IMR-90 (cell line): ENCODE measurements around the gene PNPLA1. TPM values are rescaled to one million over a fixed set of nuclear protein-coding genes. Genes with fewer than 3 reads are reported as not detected.
A peak's percentile ranks its signal among the peaks of the same experiment; 100 is the strongest.

Experiments
- ATAC-seq: fragments of 200-7000 bp; cut with Tn5 transposase; 2 replicates; pipeline ENCODE4 v1.9.1; 2020; ENCODE audit warnings: low read depth, mild to moderate bottlenecking, moderate library complexity
- BruUV-seq: library from RNA; stranded (reverse); fragments of 400-500 nt; replicated peaks from 2 replicates; lab custom pipeline; 2021; lab: Mats Ljungman, UMichigan
- CTCF ChIA-PET: fragments of 300-600 bp; formaldehyde crosslinking; extraction: SDS; loops from one replicate; lab custom pipeline; 2021; ENCODE audit warnings: antibody characterized with exemption; lab: Yijun Ruan, JAX
- POLR2A ChIA-PET: fragments of 300-600 bp; sonication (Branson Sonifier 250); formaldehyde crosslinking; loops from one replicate; lab custom pipeline; 2022; ENCODE audit warnings: antibody characterized with exemption; ENCODE audit not compliant: unreplicated experiment; lab: Charles Lee
- DNase-seq: peaks from one replicate; pipeline ENCODE4 v3.0.0; 2013
- H2AFZ ChIP-seq: replicated peaks from 2 replicates; pipeline ENCODE3; 2013; ENCODE audit warnings: low read length, mild to moderate bottlenecking; ENCODE audit not compliant: poor library complexity
- H2AK5ac ChIP-seq: 2 replicates; pipeline ENCODE4 v1.6.1; 2013; ENCODE audit warnings: low read depth, low read length, inconsistent platforms
- H2AK9ac ChIP-seq: replicated peaks from 2 replicates; pipeline ENCODE3; 2013; ENCODE audit warnings: mild to moderate bottlenecking, low read depth, low read length, moderate library complexity; ENCODE audit not compliant: poor library complexity
- H2BK120ac ChIP-seq: 2 replicates; pipeline ENCODE4 v1.6.1; 2013; ENCODE audit warnings: low read depth, low read length, inconsistent platforms
- H2BK15ac ChIP-seq: 3 replicates; pipeline ENCODE4 v1.6.1; 2013; ENCODE audit warnings: low read depth, low read length, inconsistent platforms
- H2BK20ac ChIP-seq: 2 replicates; pipeline ENCODE4 v1.6.1; 2013; ENCODE audit warnings: low read depth, mild to moderate bottlenecking, inconsistent platforms, low read length, moderate library complexity
- H2BK5ac ChIP-seq: 2 replicates; pipeline ENCODE4 v1.6.1; 2013; ENCODE audit warnings: mild to moderate bottlenecking, low read depth, low read length, inconsistent platforms; ENCODE audit not compliant: poor library complexity, severe bottlenecking
- H3K14ac ChIP-seq: replicated peaks from 2 replicates; pipeline ENCODE4 v1.6.1; 2013; ENCODE audit warnings: low read depth, low read length, inconsistent platforms
- H3K18ac ChIP-seq: 2 replicates; pipeline ENCODE4 v1.6.1; 2013; ENCODE audit warnings: low read depth, low read length, control low read depth
- H3K23ac ChIP-seq: 2 replicates; pipeline ENCODE4 v1.6.1; 2013; ENCODE audit warnings: low read depth, low read length, inconsistent platforms
- H3K27ac ChIP-seq: 2 replicates; pipeline ENCODE4 v1.5.1; 2013; ENCODE audit warnings: mild to moderate bottlenecking, control low read depth, low read length; ENCODE audit not compliant: insufficient read depth
- H3K27me3 ChIP-seq: 2 replicates; pipeline ENCODE4 v1.6.1; 2013; ENCODE audit warnings: low read length; ENCODE audit not compliant: control insufficient read depth, insufficient read depth
- H3K36me3 ChIP-seq: 2 replicates; pipeline ENCODE4 v1.6.1; 2013; ENCODE audit warnings: low read length, mixed read lengths; ENCODE audit not compliant: control insufficient read depth, insufficient read depth
- H3K4ac ChIP-seq: 2 replicates; pipeline ENCODE4 v1.6.1; 2013; ENCODE audit warnings: low read depth, low read length, inconsistent platforms
- H3K4me1 ChIP-seq: 2 replicates; pipeline ENCODE4 v1.6.1; 2013; ENCODE audit warnings: low read length, mixed read lengths; ENCODE audit not compliant: control insufficient read depth, insufficient read depth
- H3K4me2 ChIP-seq: 2 replicates; pipeline ENCODE4 v1.6.1; 2013; ENCODE audit warnings: low read depth, mild to moderate bottlenecking, control low read depth, low read length, moderate library complexity
- H3K4me3 ChIP-seq: 2 replicates; pipeline ENCODE4 v1.5.1; 2013; ENCODE audit warnings: low read depth, mild to moderate bottlenecking, control low read depth, low read length, moderate library complexity; ENCODE audit not compliant: insufficient read depth
- H3K56ac ChIP-seq: 2 replicates; pipeline ENCODE4 v1.6.1; 2013; ENCODE audit warnings: low read length, inconsistent platforms; ENCODE audit not compliant: insufficient read depth; ENCODE audit errors: extremely low read depth
- H3K79me1 ChIP-seq, 2 experiments: 2 replicates each; pipeline ENCODE4 v1.6.1; 2013; ENCODE audit warnings: low read length in 2 of 2, inconsistent platforms in 1 of 2, low read depth in 1 of 2
- H3K9ac ChIP-seq: 2 replicates; pipeline ENCODE4 v1.6.1; 2013; ENCODE audit warnings: low read depth, low read length, control low read depth
- H3K9me1 ChIP-seq: 2 replicates; pipeline ENCODE4 v1.6.1; 2013; ENCODE audit warnings: low read length, inconsistent platforms; ENCODE audit not compliant: insufficient read depth
- H3K9me3 ChIP-seq: 2 replicates; pipeline ENCODE4 v1.6.1; 2013; ENCODE audit warnings: low read length; ENCODE audit not compliant: control insufficient read depth, insufficient read depth
- H4K20me1 ChIP-seq: 2 replicates; pipeline ENCODE4 v1.6.1; 2013; ENCODE audit warnings: low read length, inconsistent platforms; ENCODE audit not compliant: insufficient read depth
- H4K5ac ChIP-seq: 2 replicates; pipeline ENCODE4 v1.6.1; 2013; ENCODE audit warnings: mild to moderate bottlenecking, low read depth, low read length, control low read depth
- H4K8ac ChIP-seq, 2 experiments: 2 replicates each; pipeline ENCODE4 v1.6.1; 2013; ENCODE audit warnings: low read depth in 2 of 2, low read length in 2 of 2, control low read depth in 1 of 2, inconsistent platforms in 1 of 2
- H4K91ac ChIP-seq: 2 replicates; pipeline ENCODE4 v1.6.1; 2013; ENCODE audit warnings: low read depth, low read length, inconsistent platforms; ENCODE audit not compliant: insufficient read depth
- BHLHE40 ChIP-seq: fragments of 150-350 bp; IDR thresholded peaks from 2 replicates; pipeline ENCODE4 v1.6.1; 2016; ENCODE audit warnings: mild to moderate bottlenecking, low read depth, low read length
- CEBPB ChIP-seq: IDR thresholded peaks from 2 replicates; pipeline ENCODE4 v1.6.1; 2012; ENCODE audit warnings: low read depth, low read length, improper control_type of control experiment
- FOS ChIP-seq: fragments of 150-350 bp; IDR thresholded peaks from 2 replicates; pipeline ENCODE4 v1.6.1; 2016; ENCODE audit warnings: low read depth, low read length
- MAZ ChIP-seq: IDR thresholded peaks from 2 replicates; pipeline ENCODE4 v1.6.1; 2012; ENCODE audit warnings: low read depth, mild to moderate bottlenecking, low read length, improper control_type of control experiment, moderate library complexity, borderline replicate concordance
- MXI1 ChIP-seq: IDR thresholded peaks from 2 replicates; pipeline ENCODE4 v1.6.1; 2012; ENCODE audit warnings: low read depth, mild to moderate bottlenecking, low read length, moderate library complexity, borderline replicate concordance
- NFE2L2 ChIP-seq: fragments of 150-350 bp; IDR thresholded peaks from 2 replicates; pipeline ENCODE4 v1.6.1; 2016; ENCODE audit warnings: low read depth, mild to moderate bottlenecking, low read length
- RAD21 ChIP-seq: IDR thresholded peaks from 2 replicates; pipeline ENCODE4 v1.6.1; 2012; ENCODE audit warnings: low read length, improper control_type of control experiment
- RFX5 ChIP-seq: IDR thresholded peaks from 2 replicates; pipeline ENCODE4 v1.8.0; 2012; ENCODE audit warnings: low read depth, mild to moderate bottlenecking, low read length, moderate library complexity
- SMC3 ChIP-seq: fragments of 150-350 bp; IDR thresholded peaks from 2 replicates; pipeline ENCODE4 v1.6.1; 2016; ENCODE audit warnings: low read depth, mild to moderate bottlenecking, antibody characterized with exemption, low read length, moderate library complexity
- WGBS, 2 experiments: methylation state at CpG; one replicate each; pipeline versions ENCODE4 v1.1.5 to v1.1.7; 2013; ENCODE audit warnings: missing lambda C conversion rate in 2 of 2; ENCODE audit not compliant: insufficient read length in 1 of 2; ENCODE audit errors: extremely low coverage in 2 of 2; 5-methylcytosine and 5-hydroxymethylcytosine counted together
- dilution Hi-C: fragments of 300-500 bp; cut with HindIII; formaldehyde crosslinking; loops from one replicate; pipeline ENCODE4 v1.14.3; 2018; ENCODE audit warnings: low sequenced_read_pairs; ENCODE audit not compliant: unreplicated experiment
- in situ Hi-C: fragments of 300-500 bp; cut with MboI; formaldehyde crosslinking; loops from 3 replicates; pipeline ENCODE4 v1.14.3; 2019; ENCODE audit warnings: low sequenced_read_pairs, inconsistent platforms, mixed read lengths
- intact Hi-C: fragments of 100-400 bp; cut with micrococcal nuclease; formaldehyde crosslinking; loops from 2 replicates; pipeline ENCODE4 v1.10.0; 2022
- polyA plus RNA-seq, 3 experiments: library from polyadenylated mRNA; depleted of rRNA; stranded (reverse); fragments of >200 nt; gene quantifications; 2 replicates each; pipeline ENCODE4 v1.2.3, GENCODE V29; 2012; ENCODE audit warnings: low replicate concordance in 1 of 3
- total RNA-seq: library from RNA; depleted of rRNA; stranded (reverse); fragments of >200 nt; gene quantifications from 2 replicates; pipeline ENCODE4 v1.2.3, GENCODE V29; 2012
- TF ChIP-seq, protein P1 (sequence below): conservative IDR thresholded peaks from 2 replicates; pipeline ENCODE4 v1.5.1; 2012; ENCODE audit warnings: mild to moderate bottlenecking, low read depth, low read length, improper control_type of control experiment
- TF ChIP-seq, protein P2 (sequence below): fragments of 150-350 bp; IDR thresholded peaks from 2 replicates; pipeline ENCODE4 v1.6.1; 2017; ENCODE audit warnings: mild to moderate bottlenecking, antibody characterized with exemption, low read length, low read depth

Gene PNPLA1
- total and polyA plus RNA-seq, 2 of the 4 experiments (the other 2 are of a cell fraction) = not detected

DNA sequence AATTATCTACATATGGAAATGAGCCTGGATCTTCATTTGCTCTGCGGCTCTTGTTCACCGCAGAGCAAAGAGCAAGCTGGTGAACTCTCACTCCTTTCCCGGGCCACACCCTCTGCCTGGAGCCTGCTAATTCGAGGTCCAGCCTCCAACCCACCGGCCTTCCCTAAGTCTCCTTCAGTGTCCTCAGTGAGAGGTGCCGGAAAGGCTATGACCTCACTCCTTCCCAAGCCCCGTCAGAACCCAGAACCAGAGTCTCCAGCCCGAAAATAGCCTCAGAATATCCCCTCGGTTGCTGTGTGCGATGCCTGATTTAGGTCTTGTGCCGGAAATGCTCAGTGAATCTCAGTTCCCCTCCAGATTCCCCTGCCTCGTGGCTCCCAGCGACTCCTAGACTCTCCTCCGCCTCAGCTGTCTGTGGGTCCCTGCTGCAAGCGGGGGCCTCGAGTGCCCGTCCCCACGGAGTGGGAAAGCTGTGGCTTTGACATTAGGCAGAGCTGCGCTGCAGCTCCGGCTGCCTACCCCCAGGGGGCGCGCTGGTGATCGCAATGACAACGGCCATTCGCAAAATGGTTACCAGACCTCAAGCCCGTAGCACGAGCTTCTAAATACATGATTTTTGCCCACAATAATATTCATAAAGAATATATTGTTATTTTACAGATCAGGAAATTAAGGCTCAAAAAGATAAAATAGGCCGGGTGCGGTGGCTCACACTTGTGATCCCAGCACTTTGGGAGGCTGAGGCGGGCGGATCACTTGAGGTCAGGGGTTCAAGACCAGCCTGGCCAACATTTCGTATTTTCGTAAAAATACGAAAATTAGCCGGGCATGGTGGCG is 71.0 kb downstream of the PNPLA1 start:
- Histone ChIP-seq H2AK5ac (no peak overlapping the region), H4K8ac (no peak overlapping the region), H3K9ac (no peak overlapping the region), H3K27me3 (peaks cover 50% of the 10 kb centered on the region), H3K56ac (no peak overlapping the region), H2BK120ac (no peak overlapping the region), H4K20me1 (no peaks in the 10 kb centered on the region), H3K9me3 (no peaks in the 10 kb centered on the region), H3K9me1 (peaks cover 2% of the 10 kb centered on the region; the same call in 1 of the 2 replicates), H3K14ac (no peak overlapping the region), H3K36me3 (no peaks in the 10 kb centered on the region), H3K4ac (no peak overlapping the region), H3K4me3 (no peak overlapping the region), H3K23ac (no peak overlapping the region), H3K79me1 (no peaks in the 10 kb centered on the region), H4K91ac (no peak overlapping the region), H2BK15ac (no peak overlapping the region), H2AFZ (peak overlapping the region; percentile 92), H2BK5ac (no peak overlapping the region), H2AK9ac (peak overlapping the region; percentile 9), H2BK20ac (no peak overlapping the region), H3K4me1 (no peaks in the 10 kb centered on the region), H3K18ac (no peak overlapping the region), H3K4me2 (peak overlapping the region; percentile 71), H4K5ac (no peak overlapping the region), H3K27ac (no peak overlapping the region)
- no peak for TF ChIP-seq RFX5
- no peak for TF ChIP-seq FOS
- TF ChIP-seq, protein P1, sequence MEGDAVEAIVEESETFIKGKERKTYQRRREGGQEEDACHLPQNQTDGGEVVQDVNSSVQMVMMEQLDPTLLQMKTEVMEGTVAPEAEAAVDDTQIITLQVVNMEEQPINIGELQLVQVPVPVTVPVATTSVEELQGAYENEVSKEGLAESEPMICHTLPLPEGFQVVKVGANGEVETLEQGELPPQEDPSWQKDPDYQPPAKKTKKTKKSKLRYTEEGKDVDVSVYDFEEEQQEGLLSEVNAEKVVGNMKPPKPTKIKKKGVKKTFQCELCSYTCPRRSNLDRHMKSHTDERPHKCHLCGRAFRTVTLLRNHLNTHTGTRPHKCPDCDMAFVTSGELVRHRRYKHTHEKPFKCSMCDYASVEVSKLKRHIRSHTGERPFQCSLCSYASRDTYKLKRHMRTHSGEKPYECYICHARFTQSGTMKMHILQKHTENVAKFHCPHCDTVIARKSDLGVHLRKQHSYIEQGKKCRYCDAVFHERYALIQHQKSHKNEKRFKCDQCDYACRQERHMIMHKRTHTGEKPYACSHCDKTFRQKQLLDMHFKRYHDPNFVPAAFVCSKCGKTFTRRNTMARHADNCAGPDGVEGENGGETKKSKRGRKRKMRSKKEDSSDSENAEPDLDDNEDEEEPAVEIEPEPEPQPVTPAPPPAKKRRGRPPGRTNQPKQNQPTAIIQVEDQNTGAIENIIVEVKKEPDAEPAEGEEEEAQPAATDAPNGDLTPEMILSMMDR = peak; percentile 94
- TF ChIP-seq CEBPB = no peak
- no peak; the same call in 1 of the 2 replicates for TF ChIP-seq BHLHE40
- TF ChIP-seq MXI1 = no peak
- TF ChIP-seq RAD21 = peak; percentile 75
- TF ChIP-seq, protein P2, sequence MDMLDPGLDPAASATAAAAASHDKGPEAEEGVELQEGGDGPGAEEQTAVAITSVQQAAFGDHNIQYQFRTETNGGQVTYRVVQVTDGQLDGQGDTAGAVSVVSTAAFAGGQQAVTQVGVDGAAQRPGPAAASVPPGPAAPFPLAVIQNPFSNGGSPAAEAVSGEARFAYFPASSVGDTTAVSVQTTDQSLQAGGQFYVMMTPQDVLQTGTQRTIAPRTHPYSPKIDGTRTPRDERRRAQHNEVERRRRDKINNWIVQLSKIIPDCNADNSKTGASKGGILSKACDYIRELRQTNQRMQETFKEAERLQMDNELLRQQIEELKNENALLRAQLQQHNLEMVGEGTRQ = no peak
- TF ChIP-seq SMC3 = peak; percentile 85
- no peak for TF ChIP-seq MAZ
- TF ChIP-seq NFE2L2 = no peak
- WGBS, 2 experiments = 30% methylated on average over 9 of the region's 36 CpGs; no CpG with 5 or more reads in 1 of the 2 experiments
- peak; percentile 59 for DNase-seq
- peak; percentile 100 for ATAC-seq
- in situ Hi-C loops (no loop called here), dilution Hi-C loops (no loop called here), intact Hi-C loops (loop anchor here (1.0 kb wide), 1 partner anchor 19 kb away; no protein-coding TSS in a partner anchor)
- POLR2A ChIA-PET = no interaction called here
- CTCF ChIA-PET = interaction anchor here (0.5 to 1.3 kb wide), 9 partner anchors 10 to 221 kb away, joined by 3 to 22 read pairs (median 3); no protein-coding TSS in a partner anchor
- BruUV-seq = no TSS peak
